ENCODE results near the gene ZNF408. TPM values are rescaled to one million over a fixed set of nuclear protein-coding genes. Genes with fewer than 3 reads are reported as not detected.

Gene ZNF408
- polyA plus RNA-seq, 1 donor from 2014 or later = 9.1 TPM

DNA sequence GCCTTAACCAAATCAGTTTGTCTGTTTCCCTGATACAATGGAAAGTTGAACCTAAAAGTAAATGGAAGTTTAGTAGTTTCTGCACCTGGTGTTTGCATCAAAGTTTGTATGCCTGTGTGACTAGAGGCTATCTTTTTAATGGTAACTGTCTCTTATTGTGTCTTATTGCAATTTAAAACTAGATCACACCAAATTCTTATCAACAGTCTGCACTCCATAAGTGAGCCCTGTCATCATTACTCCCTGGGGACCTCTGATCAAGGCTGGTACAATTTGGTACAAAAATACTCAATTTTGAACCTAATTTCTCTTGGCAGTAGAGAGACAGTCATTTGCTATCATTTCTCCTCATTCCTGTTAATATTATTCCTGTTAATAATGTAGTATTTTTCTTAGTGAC lies 38.5 kb upstream of the ZNF408 start:
- no peaks in the 10 kb centered on the region for H3K36me3 ChIP-seq (ENCODE audit: insufficient read depth, low read length)
- no peaks in the 10 kb centered on the region for H4K20me1 ChIP-seq (ENCODE audit: insufficient read depth)
- no peaks in the 10 kb centered on the region for H3K79me2 ChIP-seq (replicated peaks; ENCODE audit: insufficient read depth, low read length)
- no peaks in the 10 kb centered on the region for H3K27me3 ChIP-seq (ENCODE audit: insufficient read depth, low read depth, low read length)
- H3K4me3 ChIP-seq (ENCODE audit: low read length) = no peak overlapping the region
- no peak overlapping the region for H3K9ac ChIP-seq (ENCODE audit: low read length)
- TF ChIP-seq EP300 (conservative IDR thresholded peaks at IDR 0.05; ENCODE audit: poor library complexity, severe bottlenecking) = no peak
- H2AFZ ChIP-seq (ENCODE audit: low read depth, low read length) = no peak overlapping the region
- no peak overlapping the region for H3K27ac ChIP-seq (ENCODE audit: low read length)
- no peaks in the 10 kb centered on the region for H3K9me2 ChIP-seq (ENCODE audit: insufficient read depth, low read length)
- H3K9me3 ChIP-seq (ENCODE audit: low read length) = no peaks in the 10 kb centered on the region
- no peaks in the 10 kb centered on the region for H3F3A ChIP-seq (ENCODE audit: insufficient read depth, low read length, poor library complexity, severe bottlenecking)
- H3K4me2 ChIP-seq (ENCODE audit: low read length) = no peak overlapping the region

DNA sequence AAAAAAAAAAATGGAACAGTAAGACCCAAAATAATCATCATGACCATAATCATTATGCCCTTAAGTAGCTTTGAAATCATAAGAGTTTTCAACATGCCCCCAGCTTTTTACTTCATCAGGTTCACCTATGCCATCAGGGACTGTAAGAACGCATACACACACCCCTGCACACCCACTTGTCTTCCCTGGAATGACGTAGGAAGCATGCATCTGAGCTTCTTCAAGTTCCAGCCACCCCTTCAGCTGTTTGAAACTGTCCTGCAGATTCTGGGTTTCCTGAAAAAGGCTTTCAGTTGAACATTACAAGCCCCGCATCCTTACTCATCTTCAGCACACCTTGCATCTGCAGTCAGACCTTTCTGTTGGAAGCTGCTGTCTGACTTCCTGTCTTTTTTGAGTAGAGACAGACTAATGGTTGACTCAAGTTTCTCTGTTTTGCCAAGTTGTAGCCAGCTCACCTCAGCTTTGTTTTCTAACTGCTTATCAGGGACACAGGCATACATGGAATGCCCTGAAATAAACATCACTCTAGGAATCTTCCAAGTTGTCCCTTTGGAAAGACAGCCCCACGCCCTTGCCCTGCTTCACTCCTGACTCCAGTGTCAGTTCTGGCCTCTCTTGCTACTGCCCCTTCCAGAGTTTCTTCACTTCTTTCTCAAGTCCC lies 37.4 kb upstream of the ZNF408 start:
- Histone ChIP-seq H3K9me3 (ENCODE audit: low read length) (no peaks in the 10 kb centered on the region), H3K79me2 (replicated peaks; ENCODE audit: insufficient read depth, low read length) (no peaks in the 10 kb centered on the region), H2AFZ (ENCODE audit: low read depth, low read length) (no peak overlapping the region), H3F3A (ENCODE audit: insufficient read depth, low read length, poor library complexity, severe bottlenecking) (no peaks in the 10 kb centered on the region), H3K4me3 (ENCODE audit: low read length) (no peak overlapping the region), H3K36me3 (ENCODE audit: insufficient read depth, low read length) (no peaks in the 10 kb centered on the region), H3K4me2 (ENCODE audit: low read length) (no peak overlapping the region), H3K9me2 (ENCODE audit: insufficient read depth, low read length) (no peaks in the 10 kb centered on the region), H3K27ac (ENCODE audit: low read length) (no peak overlapping the region), H3K9ac (ENCODE audit: low read length) (no peak overlapping the region), H4K20me1 (ENCODE audit: insufficient read depth) (no peaks in the 10 kb centered on the region), H3K27me3 (ENCODE audit: insufficient read depth, low read depth, low read length) (no peaks in the 10 kb centered on the region)
- TF ChIP-seq EZH2 (IDR thresholded peaks at IDR 0.05; ENCODE audit: borderline replicate concordance, insufficient read depth, low read length, poor library complexity, severe bottlenecking) (no peak), RAD21 (conservative IDR thresholded peaks at IDR 0.05) (no peak), SMC3 (conservative IDR thresholded peaks at IDR 0.05; ENCODE audit: poor library complexity) (no peak), POLR2AphosphoS5 (IDR thresholded peaks at IDR 0.05) (no peak), MXI1 (conservative IDR thresholded peaks at IDR 0.05; ENCODE audit: poor library complexity, severe bottlenecking) (no peak), TAF1 (IDR thresholded peaks at IDR 0.05; ENCODE audit: low read depth) (no peak), EP300 (conservative IDR thresholded peaks at IDR 0.05; ENCODE audit: poor library complexity, severe bottlenecking) (no peak)
- TF ChIP-seq, protein P1, sequence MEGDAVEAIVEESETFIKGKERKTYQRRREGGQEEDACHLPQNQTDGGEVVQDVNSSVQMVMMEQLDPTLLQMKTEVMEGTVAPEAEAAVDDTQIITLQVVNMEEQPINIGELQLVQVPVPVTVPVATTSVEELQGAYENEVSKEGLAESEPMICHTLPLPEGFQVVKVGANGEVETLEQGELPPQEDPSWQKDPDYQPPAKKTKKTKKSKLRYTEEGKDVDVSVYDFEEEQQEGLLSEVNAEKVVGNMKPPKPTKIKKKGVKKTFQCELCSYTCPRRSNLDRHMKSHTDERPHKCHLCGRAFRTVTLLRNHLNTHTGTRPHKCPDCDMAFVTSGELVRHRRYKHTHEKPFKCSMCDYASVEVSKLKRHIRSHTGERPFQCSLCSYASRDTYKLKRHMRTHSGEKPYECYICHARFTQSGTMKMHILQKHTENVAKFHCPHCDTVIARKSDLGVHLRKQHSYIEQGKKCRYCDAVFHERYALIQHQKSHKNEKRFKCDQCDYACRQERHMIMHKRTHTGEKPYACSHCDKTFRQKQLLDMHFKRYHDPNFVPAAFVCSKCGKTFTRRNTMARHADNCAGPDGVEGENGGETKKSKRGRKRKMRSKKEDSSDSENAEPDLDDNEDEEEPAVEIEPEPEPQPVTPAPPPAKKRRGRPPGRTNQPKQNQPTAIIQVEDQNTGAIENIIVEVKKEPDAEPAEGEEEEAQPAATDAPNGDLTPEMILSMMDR (IDR thresholded peaks at IDR 0.05; ENCODE audit: poor library complexity, severe bottlenecking) = no peak
- TF ChIP-seq, protein P2, sequence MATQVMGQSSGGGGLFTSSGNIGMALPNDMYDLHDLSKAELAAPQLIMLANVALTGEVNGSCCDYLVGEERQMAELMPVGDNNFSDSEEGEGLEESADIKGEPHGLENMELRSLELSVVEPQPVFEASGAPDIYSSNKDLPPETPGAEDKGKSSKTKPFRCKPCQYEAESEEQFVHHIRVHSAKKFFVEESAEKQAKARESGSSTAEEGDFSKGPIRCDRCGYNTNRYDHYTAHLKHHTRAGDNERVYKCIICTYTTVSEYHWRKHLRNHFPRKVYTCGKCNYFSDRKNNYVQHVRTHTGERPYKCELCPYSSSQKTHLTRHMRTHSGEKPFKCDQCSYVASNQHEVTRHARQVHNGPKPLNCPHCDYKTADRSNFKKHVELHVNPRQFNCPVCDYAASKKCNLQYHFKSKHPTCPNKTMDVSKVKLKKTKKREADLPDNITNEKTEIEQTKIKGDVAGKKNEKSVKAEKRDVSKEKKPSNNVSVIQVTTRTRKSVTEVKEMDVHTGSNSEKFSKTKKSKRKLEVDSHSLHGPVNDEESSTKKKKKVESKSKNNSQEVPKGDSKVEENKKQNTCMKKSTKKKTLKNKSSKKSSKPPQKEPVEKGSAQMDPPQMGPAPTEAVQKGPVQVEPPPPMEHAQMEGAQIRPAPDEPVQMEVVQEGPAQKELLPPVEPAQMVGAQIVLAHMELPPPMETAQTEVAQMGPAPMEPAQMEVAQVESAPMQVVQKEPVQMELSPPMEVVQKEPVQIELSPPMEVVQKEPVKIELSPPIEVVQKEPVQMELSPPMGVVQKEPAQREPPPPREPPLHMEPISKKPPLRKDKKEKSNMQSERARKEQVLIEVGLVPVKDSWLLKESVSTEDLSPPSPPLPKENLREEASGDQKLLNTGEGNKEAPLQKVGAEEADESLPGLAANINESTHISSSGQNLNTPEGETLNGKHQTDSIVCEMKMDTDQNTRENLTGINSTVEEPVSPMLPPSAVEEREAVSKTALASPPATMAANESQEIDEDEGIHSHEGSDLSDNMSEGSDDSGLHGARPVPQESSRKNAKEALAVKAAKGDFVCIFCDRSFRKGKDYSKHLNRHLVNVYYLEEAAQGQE (IDR thresholded peaks at IDR 0.05; ENCODE audit: borderline replicate concordance) = no peak
